K562 (cell line): ENCODE results near the gene FGFR4. TPM values are rescaled to one million over a fixed set of nuclear protein-coding genes. Genes with fewer than 3 reads are reported as not detected.

Experiments used
- HCFC1 ChIP-seq: IDR thresholded peaks from 2 replicates; pipeline ENCODE4 v1.6.1; 2012; ENCODE audit warnings: low read depth, low read length, improper control_type of control experiment
- JUND ChIP-seq, 2 experiments: IDR thresholded peaks; 2 replicates in 1 of 2; 3 replicates in 1 of 2; pipeline ENCODE4 v1.6.1; 2011; ENCODE audit warnings: borderline replicate concordance in 2 of 2, low read depth in 2 of 2, low read length in 2 of 2, improper control_type of control experiment in 1 of 2, missing biosample characterization in 1 of 2, missing genetic modification characterization in 1 of 2, missing genetic modification reagents in 1 of 2
- NBN ChIP-seq: fragments of 450-650 bp; IDR thresholded peaks from 2 replicates; pipeline ENCODE4 v1.6.1; 2016; ENCODE audit warnings: low read depth, mild to moderate bottlenecking
- RBM15 ChIP-seq: fragments of 200-400 bp; formaldehyde crosslinking; IDR thresholded peaks from 2 replicates; pipeline ENCODE4 v1.6.1; 2018; ENCODE audit warnings: mild to moderate bottlenecking, low read length, moderate library complexity; ENCODE audit not compliant: insufficient read depth
- ZNF57 ChIP-seq: fragments of 450-650 bp; formaldehyde crosslinking; IDR thresholded peaks from 2 replicates; pipeline ENCODE4 v1.4.0; 2020; ENCODE audit warnings: mild to moderate bottlenecking, moderate library complexity
- polyA plus RNA-seq, 8 experiments: library from polyadenylated mRNA; depleted of rRNA in 4 of 8; stranded (reverse) in 5 of 8; unstranded in 3 of 8; fragments of >200 nt; fragmentation: Nextera tagmentation in 2 of 8; fragmentation: Illumina TruSeq in 1 of 8; extraction: Ambion mirVana in 2 of 8; extraction: Trizol in 1 of 8; gene quantifications; 2 replicates each; pipeline versions ENCODE4 v1.2.1 to v1.2.3, GENCODE V29; 2011 to 2014; ENCODE audit warnings: inconsistent platforms in 1 of 8, missing spikeins in 1 of 8
- total RNA-seq, 7 experiments: library from RNA; depleted of rRNA in 6 of 7; stranded (reverse); fragments of >200 nt in 6 of 7; fragmentation: Illumina TruSeq in 2 of 7; extraction: Trizol in 2 of 7; gene quantifications; 2 replicates each; pipeline versions ENCODE4 v1.2.1 to v1.2.3, GENCODE V29; 2011 to 2021; ENCODE audit warnings: low replicate concordance in 1 of 7
- TF ChIP-seq, protein P1 (sequence below): fragments of 450-650 bp; IDR thresholded peaks from 2 replicates; pipeline ENCODE4 v1.6.1; 2016; ENCODE audit warnings: mild to moderate bottlenecking, moderate library complexity
- TF ChIP-seq, protein P2 (sequence below): IDR thresholded peaks from 3 replicates; pipeline ENCODE4 v1.6.1; 2011; ENCODE audit warnings: borderline replicate concordance, mild to moderate bottlenecking; ENCODE audit not compliant: insufficient read length, insufficient read depth

The FGFR4 gene
- total and polyA plus RNA-seq, 9 of the 15 experiments (the other 6 are each of a cell fraction or from before 2014, with no cell fraction given) = 0.76 to 35.4 (median 7.5) TPM

DNA sequence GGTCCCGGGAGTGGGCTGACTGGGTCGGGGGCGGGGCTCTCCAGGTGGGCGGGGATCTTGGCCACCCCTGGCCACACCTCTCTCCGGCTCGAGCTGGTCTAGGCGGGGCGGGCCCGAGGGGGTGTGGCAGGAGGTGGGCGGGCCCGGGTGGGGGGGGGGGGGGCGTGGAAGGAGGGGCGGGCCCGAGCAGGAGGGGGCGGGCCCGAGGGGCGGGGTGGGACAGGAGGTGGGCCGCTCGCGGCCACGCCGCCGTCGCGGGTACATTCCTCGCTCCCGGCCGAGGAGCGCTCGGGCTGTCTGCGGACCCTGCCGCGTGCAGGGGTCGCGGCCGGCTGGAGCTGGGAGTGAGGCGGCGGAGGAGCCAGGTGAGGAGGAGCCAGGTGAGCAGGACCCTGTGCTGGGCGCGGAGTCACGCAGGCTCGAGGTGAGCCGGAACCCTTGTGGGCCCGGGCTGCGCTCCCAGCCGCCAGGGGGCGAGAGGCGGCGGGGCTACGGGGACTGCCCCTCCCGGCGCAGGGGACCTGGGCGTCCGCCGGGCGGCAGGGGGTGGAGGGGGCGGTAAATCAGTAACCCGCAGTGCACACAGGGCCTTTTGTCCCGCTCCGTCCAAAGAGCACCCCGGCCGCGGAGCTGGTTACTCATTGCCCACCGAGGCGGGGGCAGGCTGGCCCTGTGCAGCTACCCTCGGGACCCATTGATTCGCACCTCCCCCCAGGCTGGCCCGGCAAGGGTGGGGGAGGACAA lies at the start of gene FGFR4 (continued):
- TF ChIP-seq ZNF57 (no peak), NBN (peak; percentile 81), HCFC1 (peak; percentile 53; the same call in 1 of the 2 replicates), RBM15 (no peak), JUND (IDR thresholded peaks at IDR 0.05; ENCODE audit: borderline replicate concordance, low read depth, low read length) (0 out of 2 replicates have a peak, but pooled peaks have one; percentile 25), JUND (tag; IDR thresholded peaks at IDR 0.05; ENCODE audit: borderline replicate concordance, low read depth, low read length) (no peak; the same call in 2 of the 3 replicates)
- TF ChIP-seq, protein P1, sequence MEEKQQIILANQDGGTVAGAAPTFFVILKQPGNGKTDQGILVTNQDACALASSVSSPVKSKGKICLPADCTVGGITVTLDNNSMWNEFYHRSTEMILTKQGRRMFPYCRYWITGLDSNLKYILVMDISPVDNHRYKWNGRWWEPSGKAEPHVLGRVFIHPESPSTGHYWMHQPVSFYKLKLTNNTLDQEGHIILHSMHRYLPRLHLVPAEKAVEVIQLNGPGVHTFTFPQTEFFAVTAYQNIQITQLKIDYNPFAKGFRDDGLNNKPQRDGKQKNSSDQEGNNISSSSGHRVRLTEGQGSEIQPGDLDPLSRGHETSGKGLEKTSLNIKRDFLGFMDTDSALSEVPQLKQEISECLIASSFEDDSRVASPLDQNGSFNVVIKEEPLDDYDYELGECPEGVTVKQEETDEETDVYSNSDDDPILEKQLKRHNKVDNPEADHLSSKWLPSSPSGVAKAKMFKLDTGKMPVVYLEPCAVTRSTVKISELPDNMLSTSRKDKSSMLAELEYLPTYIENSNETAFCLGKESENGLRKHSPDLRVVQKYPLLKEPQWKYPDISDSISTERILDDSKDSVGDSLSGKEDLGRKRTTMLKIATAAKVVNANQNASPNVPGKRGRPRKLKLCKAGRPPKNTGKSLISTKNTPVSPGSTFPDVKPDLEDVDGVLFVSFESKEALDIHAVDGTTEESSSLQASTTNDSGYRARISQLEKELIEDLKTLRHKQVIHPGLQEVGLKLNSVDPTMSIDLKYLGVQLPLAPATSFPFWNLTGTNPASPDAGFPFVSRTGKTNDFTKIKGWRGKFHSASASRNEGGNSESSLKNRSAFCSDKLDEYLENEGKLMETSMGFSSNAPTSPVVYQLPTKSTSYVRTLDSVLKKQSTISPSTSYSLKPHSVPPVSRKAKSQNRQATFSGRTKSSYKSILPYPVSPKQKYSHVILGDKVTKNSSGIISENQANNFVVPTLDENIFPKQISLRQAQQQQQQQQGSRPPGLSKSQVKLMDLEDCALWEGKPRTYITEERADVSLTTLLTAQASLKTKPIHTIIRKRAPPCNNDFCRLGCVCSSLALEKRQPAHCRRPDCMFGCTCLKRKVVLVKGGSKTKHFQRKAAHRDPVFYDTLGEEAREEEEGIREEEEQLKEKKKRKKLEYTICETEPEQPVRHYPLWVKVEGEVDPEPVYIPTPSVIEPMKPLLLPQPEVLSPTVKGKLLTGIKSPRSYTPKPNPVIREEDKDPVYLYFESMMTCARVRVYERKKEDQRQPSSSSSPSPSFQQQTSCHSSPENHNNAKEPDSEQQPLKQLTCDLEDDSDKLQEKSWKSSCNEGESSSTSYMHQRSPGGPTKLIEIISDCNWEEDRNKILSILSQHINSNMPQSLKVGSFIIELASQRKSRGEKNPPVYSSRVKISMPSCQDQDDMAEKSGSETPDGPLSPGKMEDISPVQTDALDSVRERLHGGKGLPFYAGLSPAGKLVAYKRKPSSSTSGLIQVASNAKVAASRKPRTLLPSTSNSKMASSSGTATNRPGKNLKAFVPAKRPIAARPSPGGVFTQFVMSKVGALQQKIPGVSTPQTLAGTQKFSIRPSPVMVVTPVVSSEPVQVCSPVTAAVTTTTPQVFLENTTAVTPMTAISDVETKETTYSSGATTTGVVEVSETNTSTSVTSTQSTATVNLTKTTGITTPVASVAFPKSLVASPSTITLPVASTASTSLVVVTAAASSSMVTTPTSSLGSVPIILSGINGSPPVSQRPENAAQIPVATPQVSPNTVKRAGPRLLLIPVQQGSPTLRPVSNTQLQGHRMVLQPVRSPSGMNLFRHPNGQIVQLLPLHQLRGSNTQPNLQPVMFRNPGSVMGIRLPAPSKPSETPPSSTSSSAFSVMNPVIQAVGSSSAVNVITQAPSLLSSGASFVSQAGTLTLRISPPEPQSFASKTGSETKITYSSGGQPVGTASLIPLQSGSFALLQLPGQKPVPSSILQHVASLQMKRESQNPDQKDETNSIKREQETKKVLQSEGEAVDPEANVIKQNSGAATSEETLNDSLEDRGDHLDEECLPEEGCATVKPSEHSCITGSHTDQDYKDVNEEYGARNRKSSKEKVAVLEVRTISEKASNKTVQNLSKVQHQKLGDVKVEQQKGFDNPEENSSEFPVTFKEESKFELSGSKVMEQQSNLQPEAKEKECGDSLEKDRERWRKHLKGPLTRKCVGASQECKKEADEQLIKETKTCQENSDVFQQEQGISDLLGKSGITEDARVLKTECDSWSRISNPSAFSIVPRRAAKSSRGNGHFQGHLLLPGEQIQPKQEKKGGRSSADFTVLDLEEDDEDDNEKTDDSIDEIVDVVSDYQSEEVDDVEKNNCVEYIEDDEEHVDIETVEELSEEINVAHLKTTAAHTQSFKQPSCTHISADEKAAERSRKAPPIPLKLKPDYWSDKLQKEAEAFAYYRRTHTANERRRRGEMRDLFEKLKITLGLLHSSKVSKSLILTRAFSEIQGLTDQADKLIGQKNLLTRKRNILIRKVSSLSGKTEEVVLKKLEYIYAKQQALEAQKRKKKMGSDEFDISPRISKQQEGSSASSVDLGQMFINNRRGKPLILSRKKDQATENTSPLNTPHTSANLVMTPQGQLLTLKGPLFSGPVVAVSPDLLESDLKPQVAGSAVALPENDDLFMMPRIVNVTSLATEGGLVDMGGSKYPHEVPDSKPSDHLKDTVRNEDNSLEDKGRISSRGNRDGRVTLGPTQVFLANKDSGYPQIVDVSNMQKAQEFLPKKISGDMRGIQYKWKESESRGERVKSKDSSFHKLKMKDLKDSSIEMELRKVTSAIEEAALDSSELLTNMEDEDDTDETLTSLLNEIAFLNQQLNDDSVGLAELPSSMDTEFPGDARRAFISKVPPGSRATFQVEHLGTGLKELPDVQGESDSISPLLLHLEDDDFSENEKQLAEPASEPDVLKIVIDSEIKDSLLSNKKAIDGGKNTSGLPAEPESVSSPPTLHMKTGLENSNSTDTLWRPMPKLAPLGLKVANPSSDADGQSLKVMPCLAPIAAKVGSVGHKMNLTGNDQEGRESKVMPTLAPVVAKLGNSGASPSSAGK = no peak
- TF ChIP-seq, protein P2, sequence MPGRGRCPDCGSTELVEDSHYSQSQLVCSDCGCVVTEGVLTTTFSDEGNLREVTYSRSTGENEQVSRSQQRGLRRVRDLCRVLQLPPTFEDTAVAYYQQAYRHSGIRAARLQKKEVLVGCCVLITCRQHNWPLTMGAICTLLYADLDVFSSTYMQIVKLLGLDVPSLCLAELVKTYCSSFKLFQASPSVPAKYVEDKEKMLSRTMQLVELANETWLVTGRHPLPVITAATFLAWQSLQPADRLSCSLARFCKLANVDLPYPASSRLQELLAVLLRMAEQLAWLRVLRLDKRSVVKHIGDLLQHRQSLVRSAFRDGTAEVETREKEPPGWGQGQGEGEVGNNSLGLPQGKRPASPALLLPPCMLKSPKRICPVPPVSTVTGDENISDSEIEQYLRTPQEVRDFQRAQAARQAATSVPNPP = no peak
